Tibial nerve (tissue), 4 donors: ENCODE measurements around the gene PYGO2.

Experiments
- EP300 ChIP-seq, 2 donors: sonication (generic); formaldehyde crosslinking; IDR thresholded peaks; one replicate each; pipeline ENCODE4 v1.6.1; 2017; ENCODE audit warnings: antibody characterized with exemption in 2 of 2, mild to moderate bottlenecking in 1 of 2
- POLR2A ChIP-seq, 2 donors: fragments of 450-650 bp; IDR thresholded peaks; one replicate each; pipeline ENCODE4 v1.6.1; 2017; ENCODE audit warnings: antibody characterized with exemption in 2 of 2, mild to moderate bottlenecking in 2 of 2, moderate library complexity in 2 of 2
- TF ChIP-seq, protein P1 (sequence below), 5 experiments: fragments of 200-600 bp in 3 of 5; fragments of 450-650 bp in 2 of 5; sonication (generic) in 3 of 5; IDR thresholded peaks; one replicate each; pipeline ENCODE4 v1.5.1; 2016 to 2019; ENCODE audit warnings: antibody characterized with exemption in 5 of 5, mild to moderate bottlenecking in 3 of 5, moderate library complexity in 2 of 5

GRCh38 chr1:154956544-154956941 lies 5.0 kb downstream of the PYGO2 start:
- TF ChIP-seq EP300 (IDR thresholded peaks at IDR 0.05) = no peak
- TF ChIP-seq, protein P1, sequence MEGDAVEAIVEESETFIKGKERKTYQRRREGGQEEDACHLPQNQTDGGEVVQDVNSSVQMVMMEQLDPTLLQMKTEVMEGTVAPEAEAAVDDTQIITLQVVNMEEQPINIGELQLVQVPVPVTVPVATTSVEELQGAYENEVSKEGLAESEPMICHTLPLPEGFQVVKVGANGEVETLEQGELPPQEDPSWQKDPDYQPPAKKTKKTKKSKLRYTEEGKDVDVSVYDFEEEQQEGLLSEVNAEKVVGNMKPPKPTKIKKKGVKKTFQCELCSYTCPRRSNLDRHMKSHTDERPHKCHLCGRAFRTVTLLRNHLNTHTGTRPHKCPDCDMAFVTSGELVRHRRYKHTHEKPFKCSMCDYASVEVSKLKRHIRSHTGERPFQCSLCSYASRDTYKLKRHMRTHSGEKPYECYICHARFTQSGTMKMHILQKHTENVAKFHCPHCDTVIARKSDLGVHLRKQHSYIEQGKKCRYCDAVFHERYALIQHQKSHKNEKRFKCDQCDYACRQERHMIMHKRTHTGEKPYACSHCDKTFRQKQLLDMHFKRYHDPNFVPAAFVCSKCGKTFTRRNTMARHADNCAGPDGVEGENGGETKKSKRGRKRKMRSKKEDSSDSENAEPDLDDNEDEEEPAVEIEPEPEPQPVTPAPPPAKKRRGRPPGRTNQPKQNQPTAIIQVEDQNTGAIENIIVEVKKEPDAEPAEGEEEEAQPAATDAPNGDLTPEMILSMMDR (IDR thresholded peaks at IDR 0.05) = no peak
- no peak for TF ChIP-seq POLR2A (IDR thresholded peaks at IDR 0.05)
